Brain microvascular endothelial cell (primary cell): ENCODE measurements around the gene ZNF608.

Experiments used
- DNase-seq: peaks from one replicate; pipeline ENCODE4 v3.0.0-alpha.2; 2020
- H3K27ac ChIP-seq: fragments of 250-450 bp; sonication (Bioruptor Pico); 2 replicates; pipeline ENCODE4 v1.5.1; 2020; ENCODE audit warnings: mild to moderate bottlenecking, moderate library complexity
- H3K27me3 ChIP-seq: fragments of 250-450 bp; sonication (Bioruptor Pico); replicated peaks from 2 replicates; pipeline ENCODE4 v1.5.1; 2020; ENCODE audit warnings: mild to moderate bottlenecking
- H3K36me3 ChIP-seq: fragments of 250-450 bp; sonication (Bioruptor Pico); replicated peaks from 2 replicates; pipeline ENCODE4 v1.5.1; 2020; ENCODE audit warnings: mild to moderate bottlenecking
- H3K4me3 ChIP-seq: 2 replicates; pipeline ENCODE4 v1.5.1; 2011; ENCODE audit warnings: low read depth, mild to moderate bottlenecking, control low read depth, low read length, moderate library complexity
- in situ Hi-C: cut with HindIII; loops from 2 replicates; pipeline ENCODE4 v1.10.0; 2017; ENCODE audit warnings: low sequenced_read_pairs, low pct_ligation_motif_present
- TF ChIP-seq, protein P1 (sequence below): IDR thresholded peaks from 2 replicates; pipeline ENCODE4 v1.5.1; 2011; ENCODE audit warnings: low read depth, mild to moderate bottlenecking, moderate library complexity, low read length, control low read depth, inconsistent platforms; ENCODE audit errors: missing control alignments

ZNF608 gene

DNA sequence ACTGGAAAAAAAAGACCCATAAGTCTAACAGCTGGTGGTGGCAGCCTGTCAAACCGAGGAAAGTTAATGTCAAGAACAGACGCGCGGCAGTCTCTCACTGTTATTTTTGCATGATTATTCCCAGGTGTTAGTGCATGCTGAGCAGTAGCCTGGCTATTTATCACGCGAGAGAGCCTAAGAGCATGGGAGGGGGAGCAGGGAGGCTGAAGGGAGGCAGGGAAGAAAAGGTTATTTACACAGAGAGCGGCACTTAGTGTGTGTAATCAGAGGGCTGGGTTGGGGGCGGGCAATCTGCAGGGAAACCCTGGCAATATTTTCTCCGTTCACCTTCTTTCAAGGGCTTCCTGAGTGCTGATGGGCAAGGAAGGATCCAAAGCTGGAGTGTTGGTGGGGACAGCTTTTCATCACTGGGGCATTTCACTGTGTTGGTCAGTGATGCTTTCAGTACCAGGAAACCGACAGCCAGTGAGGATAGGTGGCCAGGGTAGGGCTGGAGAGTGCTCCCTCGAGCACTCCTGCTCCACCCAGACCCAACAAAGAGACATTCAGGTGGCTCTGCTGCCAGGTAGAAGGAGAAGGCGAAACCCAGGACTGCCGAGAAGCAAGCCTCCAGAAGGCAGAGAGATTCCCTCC, 39.6 kb downstream of the ZNF608 start:
- in situ Hi-C loops = no loop called here
- no peak for DNase-seq
- TF ChIP-seq, protein P1, sequence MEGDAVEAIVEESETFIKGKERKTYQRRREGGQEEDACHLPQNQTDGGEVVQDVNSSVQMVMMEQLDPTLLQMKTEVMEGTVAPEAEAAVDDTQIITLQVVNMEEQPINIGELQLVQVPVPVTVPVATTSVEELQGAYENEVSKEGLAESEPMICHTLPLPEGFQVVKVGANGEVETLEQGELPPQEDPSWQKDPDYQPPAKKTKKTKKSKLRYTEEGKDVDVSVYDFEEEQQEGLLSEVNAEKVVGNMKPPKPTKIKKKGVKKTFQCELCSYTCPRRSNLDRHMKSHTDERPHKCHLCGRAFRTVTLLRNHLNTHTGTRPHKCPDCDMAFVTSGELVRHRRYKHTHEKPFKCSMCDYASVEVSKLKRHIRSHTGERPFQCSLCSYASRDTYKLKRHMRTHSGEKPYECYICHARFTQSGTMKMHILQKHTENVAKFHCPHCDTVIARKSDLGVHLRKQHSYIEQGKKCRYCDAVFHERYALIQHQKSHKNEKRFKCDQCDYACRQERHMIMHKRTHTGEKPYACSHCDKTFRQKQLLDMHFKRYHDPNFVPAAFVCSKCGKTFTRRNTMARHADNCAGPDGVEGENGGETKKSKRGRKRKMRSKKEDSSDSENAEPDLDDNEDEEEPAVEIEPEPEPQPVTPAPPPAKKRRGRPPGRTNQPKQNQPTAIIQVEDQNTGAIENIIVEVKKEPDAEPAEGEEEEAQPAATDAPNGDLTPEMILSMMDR = no peak
- no peaks in the 10 kb centered on the region for H3K27me3 ChIP-seq
- no peak overlapping the region for H3K27ac ChIP-seq
- no peaks in the 10 kb centered on the region for H3K36me3 ChIP-seq
- no peak overlapping the region for H3K4me3 ChIP-seq

DNA sequence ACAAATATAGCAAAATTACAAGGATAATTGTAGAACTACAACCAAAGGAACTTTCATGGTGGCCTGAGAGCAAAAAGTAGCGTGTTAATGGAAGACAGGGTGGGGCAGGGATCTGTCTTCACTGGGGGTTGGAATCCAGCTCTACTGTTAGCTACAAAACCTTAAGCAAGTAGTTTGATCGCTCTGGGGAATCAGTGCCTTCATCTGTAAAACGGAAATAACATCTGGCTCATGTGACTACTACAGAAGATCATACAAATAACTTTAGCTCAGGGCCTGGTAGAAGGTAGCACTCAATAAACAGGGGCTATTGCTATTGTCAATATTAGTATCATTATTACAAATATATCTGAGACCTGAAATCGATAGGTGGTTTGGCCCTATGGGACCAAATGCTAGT, 40.4 kb downstream of the ZNF608 start:
- H3K36me3 ChIP-seq = no peaks in the 10 kb centered on the region
- H3K4me3 ChIP-seq = no peak overlapping the region
- no peak for DNase-seq
- H3K27ac ChIP-seq = no peak overlapping the region
- H3K27me3 ChIP-seq = no peaks in the 10 kb centered on the region
- in situ Hi-C loops = no loop called here
- TF ChIP-seq, protein P1 = no peak

DNA sequence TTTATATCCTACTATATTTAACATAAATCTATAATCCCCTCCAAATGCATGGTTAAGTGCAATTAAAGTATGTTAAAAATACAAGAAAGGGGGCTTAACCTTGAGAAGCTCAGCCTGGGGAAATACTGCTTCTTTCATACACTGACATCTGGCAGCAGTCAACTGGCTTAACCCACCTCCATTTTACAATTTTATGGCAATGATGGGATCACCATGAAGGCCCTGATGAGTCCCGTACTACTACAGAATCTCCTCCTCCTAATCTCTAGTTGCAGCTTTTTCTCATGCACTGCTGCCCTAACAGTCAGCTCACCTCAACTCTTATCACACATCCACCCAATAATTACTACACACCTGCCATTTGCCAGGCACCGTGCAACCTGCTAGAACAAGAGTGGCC, 40.9 kb downstream of the ZNF608 start:
- DNase-seq = no peak
- no peaks in the 10 kb centered on the region for H3K36me3 ChIP-seq
- H3K27ac ChIP-seq = no peak overlapping the region
- no peaks in the 10 kb centered on the region for H3K27me3 ChIP-seq
- TF ChIP-seq, protein P1 = no peak
- in situ Hi-C loops = no loop called here
- H3K4me3 ChIP-seq = no peak overlapping the region

DNA sequence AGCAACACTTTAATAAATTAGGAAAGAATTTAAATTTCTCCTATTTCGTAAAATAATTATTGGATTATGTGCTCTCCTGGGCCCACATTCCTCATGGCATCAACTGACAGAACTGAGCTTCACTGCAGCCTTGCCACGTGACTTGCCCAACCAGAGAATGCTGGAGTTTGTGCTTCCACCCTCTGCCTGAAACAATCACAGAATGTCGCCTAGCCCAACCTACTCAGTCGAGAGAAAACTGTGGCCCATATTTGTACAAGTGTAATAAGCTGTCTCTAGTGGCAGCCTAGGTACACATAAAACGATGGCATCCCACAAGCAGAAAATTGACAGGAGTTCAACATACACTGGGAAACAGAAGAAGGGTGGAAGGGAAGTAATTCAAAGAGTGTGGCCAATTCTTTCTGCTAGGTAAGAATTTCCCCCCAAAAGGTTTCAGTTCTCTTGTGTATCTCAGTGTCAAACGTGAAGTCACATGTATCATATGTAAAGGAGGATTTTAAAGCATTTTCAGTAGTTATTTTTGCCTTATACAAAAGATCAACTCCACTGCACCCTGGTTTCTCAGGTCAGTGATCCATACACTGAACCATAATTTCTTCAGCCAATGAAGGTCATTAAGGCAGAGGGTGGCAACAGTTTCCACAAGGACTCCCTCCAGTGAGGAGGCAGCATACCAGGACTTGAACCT, 41.7 kb downstream of the ZNF608 start:
- in situ Hi-C loops = no loop called here
- Histone ChIP-seq H3K27me3 (no peaks in the 10 kb centered on the region), H3K36me3 (no peaks in the 10 kb centered on the region), H3K4me3 (no peak overlapping the region), H3K27ac (no peak overlapping the region)
- TF ChIP-seq, protein P1 = no peak
- DNase-seq = no peak

DNA sequence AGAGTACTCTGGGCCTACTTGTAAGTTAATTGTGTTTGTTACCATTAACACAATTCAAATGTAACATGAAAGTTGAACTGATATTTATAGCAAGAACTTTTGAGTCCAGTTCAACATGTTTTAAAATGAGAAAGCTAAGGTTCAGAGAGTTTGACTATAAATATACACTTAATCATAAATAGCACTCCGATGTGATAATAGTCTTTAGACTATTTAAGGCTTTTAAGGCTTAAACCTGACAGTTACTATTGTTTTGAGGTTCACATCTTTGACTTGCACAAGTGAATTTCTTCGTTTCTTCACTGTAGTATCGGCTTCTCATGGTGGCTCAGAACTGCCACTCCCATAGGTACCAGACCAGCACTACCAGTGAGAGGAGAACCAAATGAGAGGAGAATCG, 42.4 kb downstream of the ZNF608 start:
- H3K4me3 ChIP-seq = no peak overlapping the region
- in situ Hi-C loops = no loop called here
- H3K27ac ChIP-seq = no peak overlapping the region
- DNase-seq = no peak
- no peaks in the 10 kb centered on the region for H3K36me3 ChIP-seq
- H3K27me3 ChIP-seq = no peaks in the 10 kb centered on the region
- TF ChIP-seq, protein P1 = no peak

DNA sequence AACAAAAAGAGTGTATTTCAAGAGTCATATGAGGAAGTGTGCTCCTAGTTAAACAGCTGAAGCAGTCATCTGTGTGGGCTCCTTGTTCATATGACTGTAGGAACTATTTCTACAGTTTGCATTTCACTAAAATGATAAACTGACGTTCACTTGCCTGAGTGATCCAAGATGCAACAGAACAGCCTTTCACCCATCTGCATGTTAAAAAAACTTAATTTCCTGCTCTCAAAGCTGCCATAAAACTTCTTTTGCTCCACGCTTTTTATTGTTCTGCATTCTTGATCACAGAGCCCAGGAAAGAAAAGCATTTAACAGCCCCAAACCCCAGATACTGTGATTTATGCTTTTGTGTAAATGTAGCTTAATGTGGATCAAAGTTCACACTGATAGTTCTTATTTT, 43.9 kb downstream of the ZNF608 start:
- no peak overlapping the region for H3K4me3 ChIP-seq
- DNase-seq = no peak
- TF ChIP-seq, protein P1 = no peak
- in situ Hi-C loops = no loop called here
- H3K27me3 ChIP-seq = no peaks in the 10 kb centered on the region
- H3K36me3 ChIP-seq = no peaks in the 10 kb centered on the region
- H3K27ac ChIP-seq = no peak overlapping the region
